Hepatocyte (in vitro differentiated cells): ENCODE results near the gene AOPEP. TPM values are rescaled to one million over a fixed set of nuclear protein-coding genes. Genes with fewer than 3 reads are reported as not detected.
A peak's percentile ranks its signal among the peaks of the same experiment; 100 is the strongest.

Source experiments
- DNase-seq: peaks from one replicate; pipeline ENCODE4 v3.0.0-alpha.2; 2016; ENCODE audit warnings: low spot score
- H2AFZ ChIP-seq: fragments of 200-600 bp; sonication (generic); 2 replicates; pipeline ENCODE4 v1.6.0; 2016; ENCODE audit warnings: antibody characterized with exemption, mild to moderate bottlenecking
- H3K27ac ChIP-seq: fragments of 200-600 bp; sonication (generic); 2 replicates; pipeline ENCODE4 v1.5.1; 2016; ENCODE audit warnings: mild to moderate bottlenecking
- H3K27me3 ChIP-seq: fragments of 200-600 bp; sonication (generic); 2 replicates; pipeline ENCODE4 v1.6.1; 2016
- H3K36me3 ChIP-seq: fragments of 200-600 bp; sonication (generic); replicated peaks from 2 replicates; pipeline ENCODE4 v1.5.1; 2016; ENCODE audit warnings: low read depth; ENCODE audit not compliant: insufficient read depth
- H3K4me1 ChIP-seq: fragments of 200-600 bp; sonication (generic); 2 replicates; pipeline ENCODE4 v1.5.1; 2016; ENCODE audit warnings: mild to moderate bottlenecking, moderate library complexity; ENCODE audit not compliant: insufficient read depth
- H3K4me2 ChIP-seq: fragments of 200-600 bp; sonication (generic); 2 replicates; pipeline ENCODE4 v1.6.0; 2016
- H3K4me3 ChIP-seq: fragments of 200-600 bp; sonication (generic); 2 replicates; pipeline ENCODE4 v1.5.1; 2016; ENCODE audit warnings: mild to moderate bottlenecking
- H3K79me2 ChIP-seq: fragments of 200-600 bp; sonication (generic); 2 replicates; pipeline ENCODE4 v1.6.0; 2017; ENCODE audit warnings: mild to moderate bottlenecking
- H3K9me2 ChIP-seq: fragments of 200-600 bp; sonication (generic); replicated peaks from 2 replicates; pipeline ENCODE4 v1.6.0; 2017; ENCODE audit warnings: mild to moderate bottlenecking; ENCODE audit not compliant: insufficient read depth
- H3K9me3 ChIP-seq: fragments of 200-600 bp; sonication (generic); 2 replicates; pipeline ENCODE4 v1.5.1; 2016; ENCODE audit warnings: low read depth, mild to moderate bottlenecking
- H4K20me1 ChIP-seq: fragments of 200-600 bp; sonication (generic); 2 replicates; pipeline ENCODE4 v1.6.0; 2016; ENCODE audit warnings: mild to moderate bottlenecking; ENCODE audit not compliant: insufficient read depth, poor library complexity, severe bottlenecking
- EZH2 ChIP-seq: fragments of 200-600 bp; sonication (generic); IDR thresholded peaks from 2 replicates; pipeline ENCODE4 v1.6.1; 2016; ENCODE audit warnings: antibody characterized with exemption, mild to moderate bottlenecking, borderline replicate concordance
- EZH2phosphoT487 ChIP-seq: fragments of 200-600 bp; sonication (generic); IDR thresholded peaks from one replicate; pipeline ENCODE4 v1.6.1; 2018; ENCODE audit warnings: antibody characterized with exemption, mild to moderate bottlenecking, low read depth, moderate library complexity; ENCODE audit not compliant: unreplicated experiment, severe bottlenecking
- WGBS: methylation state at CpG from one replicate; pipeline ENCODE4 v1.1.6; 2016; ENCODE audit warnings: low lambda C conversion rate; ENCODE audit errors: missing lambda C conversion rate; 5-methylcytosine and 5-hydroxymethylcytosine counted together
- polyA plus RNA-seq: library from polyadenylated mRNA; unstranded; fragments of >200 nt; fragmentation: Nextera tagmentation; extraction: Ambion mirVana; gene quantifications from 2 replicates; pipeline ENCODE4 v1.2.1, GENCODE V29; 2016
- total RNA-seq: library from RNA; depleted of rRNA; stranded (reverse); fragments of >200 nt; gene quantifications from 2 replicates; pipeline ENCODE4 v1.2.3, GENCODE V29; 2014
- TF ChIP-seq, protein P1 (sequence below): fragments of 200-600 bp; sonication (generic); IDR thresholded peaks from 2 replicates; pipeline ENCODE4 v1.5.1; 2016; ENCODE audit warnings: antibody characterized with exemption, mild to moderate bottlenecking; ENCODE audit not compliant: poor library complexity

Gene AOPEP
- total and polyA plus RNA-seq, 2 experiments from 2014 or later = 82.8 to 101 TPM

DNA sequence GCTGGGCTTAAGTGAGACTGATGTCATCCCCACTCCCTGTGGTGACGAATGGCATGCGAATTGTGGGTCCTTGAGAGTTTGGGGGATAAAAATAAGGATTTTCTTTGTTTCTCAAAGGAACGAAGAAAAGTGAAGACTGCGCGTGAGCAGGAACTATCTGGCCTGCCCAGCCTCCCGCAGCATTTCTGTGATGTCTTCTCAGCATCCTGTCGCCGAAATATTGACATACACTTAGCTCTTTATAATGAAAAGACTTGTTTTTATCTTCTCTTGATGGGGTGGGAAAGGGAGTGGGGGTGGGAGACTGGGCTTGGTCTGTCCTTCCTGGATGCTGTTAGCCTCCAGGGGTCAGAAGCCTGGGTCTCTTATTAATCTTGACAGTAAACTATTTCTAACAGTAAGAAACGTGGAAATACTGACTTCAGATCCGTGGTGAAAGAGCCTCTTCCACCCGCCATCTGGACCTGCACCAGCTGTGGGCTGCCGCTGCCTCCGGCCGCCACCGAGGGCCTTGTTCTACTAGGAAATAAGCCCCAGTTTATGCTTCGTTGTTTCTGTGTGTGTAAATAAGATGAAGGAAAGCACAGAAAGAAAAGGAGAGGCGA lies 351.4 kb downstream of the AOPEP start:
- Histone ChIP-seq H4K20me1 (peaks cover 76% of the 10 kb centered on the region), H3K4me1 (peaks cover 43% of the 10 kb centered on the region), H2AFZ (no peak overlapping the region), H3K36me3 (no peaks in the 10 kb centered on the region), H3K4me3 (no peak overlapping the region), H3K79me2 (peaks cover 99% of the 10 kb centered on the region), H3K27ac (peak overlapping the region; percentile 64), H3K4me2 (peak overlapping the region; percentile 43), H3K27me3 (no peaks in the 10 kb centered on the region), H3K9me3 (no peaks in the 10 kb centered on the region), H3K9me2 (no peaks in the 10 kb centered on the region)
- TF ChIP-seq EZH2 = no peak
- no peak for TF ChIP-seq EZH2phosphoT487
- TF ChIP-seq, protein P1, sequence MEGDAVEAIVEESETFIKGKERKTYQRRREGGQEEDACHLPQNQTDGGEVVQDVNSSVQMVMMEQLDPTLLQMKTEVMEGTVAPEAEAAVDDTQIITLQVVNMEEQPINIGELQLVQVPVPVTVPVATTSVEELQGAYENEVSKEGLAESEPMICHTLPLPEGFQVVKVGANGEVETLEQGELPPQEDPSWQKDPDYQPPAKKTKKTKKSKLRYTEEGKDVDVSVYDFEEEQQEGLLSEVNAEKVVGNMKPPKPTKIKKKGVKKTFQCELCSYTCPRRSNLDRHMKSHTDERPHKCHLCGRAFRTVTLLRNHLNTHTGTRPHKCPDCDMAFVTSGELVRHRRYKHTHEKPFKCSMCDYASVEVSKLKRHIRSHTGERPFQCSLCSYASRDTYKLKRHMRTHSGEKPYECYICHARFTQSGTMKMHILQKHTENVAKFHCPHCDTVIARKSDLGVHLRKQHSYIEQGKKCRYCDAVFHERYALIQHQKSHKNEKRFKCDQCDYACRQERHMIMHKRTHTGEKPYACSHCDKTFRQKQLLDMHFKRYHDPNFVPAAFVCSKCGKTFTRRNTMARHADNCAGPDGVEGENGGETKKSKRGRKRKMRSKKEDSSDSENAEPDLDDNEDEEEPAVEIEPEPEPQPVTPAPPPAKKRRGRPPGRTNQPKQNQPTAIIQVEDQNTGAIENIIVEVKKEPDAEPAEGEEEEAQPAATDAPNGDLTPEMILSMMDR = no peak
- no peak for DNase-seq
- WGBS = 68% methylated on average over 17 of the region's 17 CpGs

DNA sequence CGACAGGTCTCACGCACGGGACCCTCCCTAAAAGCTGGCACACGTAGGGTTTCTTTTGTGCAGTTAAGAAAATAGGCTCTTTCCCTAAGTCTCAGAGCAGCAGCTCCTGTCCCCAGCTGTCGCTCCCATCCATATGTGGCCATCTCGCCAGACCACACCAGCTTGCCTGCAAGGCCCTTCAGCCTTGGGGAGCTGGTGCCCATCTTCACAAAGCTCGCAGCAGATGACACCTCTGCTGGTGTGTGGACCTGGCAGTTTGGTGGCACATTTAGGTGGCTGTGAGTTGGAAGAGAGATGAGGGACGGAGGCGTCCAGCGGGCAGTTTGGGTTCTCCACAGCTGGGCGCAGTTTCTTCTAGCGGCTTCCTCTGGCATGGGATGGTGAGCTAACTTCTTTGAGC lies 352.0 kb downstream of the AOPEP start:
- DNase-seq = no peak
- H3K4me1 ChIP-seq = peaks cover 43% of the 10 kb centered on the region
- no peak for TF ChIP-seq EZH2phosphoT487
- TF ChIP-seq, protein P1 = no peak
- TF ChIP-seq EZH2 = no peak
- H2AFZ ChIP-seq = no peak overlapping the region
- no peaks in the 10 kb centered on the region for H3K27me3 ChIP-seq
- no peaks in the 10 kb centered on the region for H3K36me3 ChIP-seq
- peaks cover 99% of the 10 kb centered on the region for H3K79me2 ChIP-seq
- peaks cover 71% of the 10 kb centered on the region for H4K20me1 ChIP-seq
- peak overlapping the region; percentile 64 for H3K27ac ChIP-seq
- no peaks in the 10 kb centered on the region for H3K9me2 ChIP-seq
- no peak overlapping the region for H3K4me3 ChIP-seq
- H3K4me2 ChIP-seq = peak overlapping the region; percentile 43
- H3K9me3 ChIP-seq = no peaks in the 10 kb centered on the region
- WGBS = 82% methylated on average over 12 of the region's 12 CpGs

DNA sequence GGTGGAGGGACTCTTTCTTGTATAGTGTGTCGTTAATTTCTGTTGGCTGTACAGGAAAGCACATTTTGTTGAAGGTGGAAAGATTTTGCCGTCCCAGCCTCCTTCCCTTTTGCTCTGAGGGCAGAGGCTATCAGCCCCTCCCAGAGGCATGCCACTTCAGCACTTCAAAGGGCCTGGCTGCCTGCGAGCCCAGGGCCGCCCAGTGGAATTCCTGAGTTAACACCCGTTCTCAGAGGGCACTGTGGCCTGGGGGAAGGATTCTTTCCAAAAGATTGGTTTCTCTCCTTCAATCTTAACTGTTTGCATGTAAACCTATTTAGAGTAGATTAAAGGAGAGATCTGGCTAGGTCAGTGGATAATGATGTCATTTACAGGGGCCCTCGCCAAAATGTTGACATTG lies 352.4 kb downstream of the AOPEP start:
- Histone ChIP-seq H2AFZ (no peak overlapping the region), H3K27ac (peak overlapping the region; percentile 64), H3K27me3 (no peaks in the 10 kb centered on the region), H3K4me1 (peaks cover 43% of the 10 kb centered on the region), H3K79me2 (peaks cover 99% of the 10 kb centered on the region), H3K9me3 (no peaks in the 10 kb centered on the region), H3K36me3 (peaks cover 3% of the 10 kb centered on the region), H3K4me2 (peak overlapping the region; percentile 43), H3K9me2 (no peaks in the 10 kb centered on the region), H3K4me3 (no peak overlapping the region), H4K20me1 (peaks cover 71% of the 10 kb centered on the region)
- WGBS = 26% methylated on average over 6 of the region's 6 CpGs
- no peak for DNase-seq
- TF ChIP-seq, protein P1 = no peak
- TF ChIP-seq EZH2phosphoT487 (no peak), EZH2 (no peak)

DNA sequence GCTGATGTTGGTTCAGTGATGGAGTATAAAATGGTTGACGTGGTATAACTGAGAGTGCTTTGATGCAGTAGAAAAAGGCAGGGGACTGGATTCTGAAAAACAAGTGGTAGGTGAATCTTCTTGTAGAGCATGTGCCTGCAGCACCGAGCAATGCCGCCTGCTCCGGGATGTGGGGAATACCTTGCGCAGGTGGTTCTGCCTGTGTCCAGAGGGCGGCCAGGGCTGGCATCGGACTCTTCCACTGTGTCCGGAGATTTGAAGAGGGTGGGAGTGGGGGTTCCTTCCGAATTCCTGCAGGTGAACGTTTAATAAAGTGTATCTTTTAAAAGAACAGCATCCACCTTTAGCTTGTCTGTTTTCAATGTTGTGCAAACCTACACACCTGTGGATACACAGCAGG lies 353.0 kb downstream of the AOPEP start:
- peaks cover 43% of the 10 kb centered on the region for H3K4me1 ChIP-seq
- peaks cover 66% of the 10 kb centered on the region for H4K20me1 ChIP-seq
- no peak overlapping the region for H3K4me3 ChIP-seq
- H2AFZ ChIP-seq = no peak overlapping the region
- no peak for DNase-seq
- peaks cover 3% of the 10 kb centered on the region for H3K36me3 ChIP-seq
- H3K27ac ChIP-seq = no peak overlapping the region
- WGBS = 89% methylated on average over 10 of the region's 10 CpGs
- no peaks in the 10 kb centered on the region for H3K9me2 ChIP-seq
- H3K79me2 ChIP-seq = peaks cover 99% of the 10 kb centered on the region
- TF ChIP-seq EZH2phosphoT487 = no peak
- TF ChIP-seq, protein P1 = no peak
- no peak for TF ChIP-seq EZH2
- no peak overlapping the region for H3K4me2 ChIP-seq
- H3K9me3 ChIP-seq = no peaks in the 10 kb centered on the region
- no peaks in the 10 kb centered on the region for H3K27me3 ChIP-seq
